Smooth muscle cell of bladder (primary cell): Measurements from ENCODE around the gene DNAH3. TPM values are rescaled to one million over a fixed set of nuclear protein-coding genes. Genes with fewer than 3 reads are reported as not detected.

ENCODE experiments used
- total RNA-seq: library from RNA; depleted of rRNA; stranded (reverse); fragments of >200 nt; gene quantifications from 2 replicates; pipeline ENCODE4 v1.2.3, GENCODE V29; 2014

Gene DNAH3
- not detected in 2 replicates for total RNA-seq

GRCh38 chr16:21150375-21151001, at the start of gene DNAH3:
Gene DNAH3, minus strand, starts transcription at chr16:21150846. Its CDS starts 527 bp downstream, at chr16:21150319.

GRCh38 chr16:21158208-21159110, 7.8 kb upstream of the DNAH3 start, which contains the start of gene LDAF1:
Gene LDAF1, plus strand, starts transcription at chr16:21158674. Its CDS starts 2,509 bp downstream, at chr16:21161183.

GRCh38 chr16:20900299-20901067, 250.2 kb downstream of the DNAH3 start, which contains the start of the genes DCUN1D3 and LYRM1:
Gene DCUN1D3, minus strand, starts transcription at chr16:20900358. Its CDS starts 37,820 bp downstream, at chr16:20862538.
Gene LYRM1, plus strand, starts transcription at chr16:20900771. Its CDS starts 14,785 bp downstream, at chr16:20915556.

Other genes with a start within 250 kb of the DNAH3 start
- gene LDAF1, start 7.8 kb upstream of the DNAH3 start, total RNA-seq, result 42.1 and 83.8 TPM in 2 replicates
- gene ZP2, start 60.7 kb upstream of the DNAH3 start, total RNA-seq, result not detected in 2 replicates
- not detected in 2 replicates for gene ANKS4B, start 82.9 kb upstream of the DNAH3 start, total RNA-seq
- gene CRYM, start 127.4 kb upstream of the DNAH3 start, total RNA-seq, result 0.14 and 0.18 TPM in 2 replicates